Tibial artery (tissue), 4 donors: ENCODE measurements around the gene GABRG3.
"Not testable (repeated sequence)": the region's sequence is repeated elsewhere in the genome, so short reads cannot be mapped to it uniquely, and the experiment has no call there.

Experiments
- DNase-seq, 2 donors: peaks; one replicate each; pipeline ENCODE4 v3.0.0-alpha.2; 2019
- H3K27ac ChIP-seq, 2 donors: fragments of 200-600 bp; sonication (generic) in 1 of 2; 1 replicate in 1 of 2; 2 replicates in 1 of 2; pipeline ENCODE4 v1.5.1; 2018 to 2019; ENCODE audit warnings: mild to moderate bottlenecking in 1 of 2
- H3K27me3 ChIP-seq, 2 donors: fragments of 200-600 bp; sonication (generic) in 1 of 2; one replicate each; pipeline versions ENCODE4 v1.5.1 to v1.6.0; 2016 to 2019
- H3K36me3 ChIP-seq, 3 donors: fragments of 200-600 bp; sonication (generic) in 2 of 3; one replicate each; pipeline ENCODE4 v1.5.1; 2016 to 2019; ENCODE audit warnings: mild to moderate bottlenecking in 2 of 3
- H3K4me1 ChIP-seq, 4 donors: fragments of 200-600 bp; sonication (generic) in 2 of 4; 1 replicate in 3 of 4; 2 replicates in 1 of 4; pipeline ENCODE4 v1.5.1; 2016 to 2019
- H3K4me3 ChIP-seq, 2 donors: fragments of 200-600 bp; sonication (generic) in 1 of 2; 1 replicate in 1 of 2; 2 replicates in 1 of 2; pipeline ENCODE4 v1.5.1; 2018 to 2019; ENCODE audit warnings: mild to moderate bottlenecking in 2 of 2
- H3K9me3 ChIP-seq, 3 donors: fragments of 200-600 bp; sonication (generic) in 1 of 3; one replicate each; pipeline ENCODE4 v1.5.1; 2016 to 2019
- CTCF ChIP-seq, 2 experiments: fragments of 200-600 bp in 1 of 2; fragments of 450-650 bp in 1 of 2; IDR thresholded peaks; one replicate each; pipeline ENCODE4 v1.5.1; 2017 to 2019; ENCODE audit warnings: antibody characterized with exemption in 2 of 2, mild to moderate bottlenecking in 1 of 2, moderate library complexity in 1 of 2
- intact Hi-C: fragments of 100-400 bp; cut with DNase I; formaldehyde crosslinking; loops from one replicate; pipeline ENCODE4 v1.15.0; 2023; ENCODE audit warnings: low total_unique reads

GABRG3 gene

GRCh38 chr15:27360316-27360715 lies 389.3 kb downstream of the GABRG3 start:
- Histone ChIP-seq H3K4me1 (no peaks in the 10 kb centered on the region), H3K4me3 (no peak overlapping the region), H3K27ac (no peak overlapping the region), H3K27me3 (peaks cover 0 to 7% of the 10 kb centered on the region in 2 donors), H3K36me3 (no peaks in the 10 kb centered on the region), H3K9me3 (no peaks in the 10 kb centered on the region)
- DNase-seq: no peak
- intact Hi-C loops: no loop called here
- no peak for TF ChIP-seq CTCF (IDR thresholded peaks at IDR 0.05)

GRCh38 chr15:27361438-27361837 lies 390.5 kb downstream of the GABRG3 start:
- Histone ChIP-seq H3K9me3 (no peaks in the 10 kb centered on the region), H3K27me3 (peaks cover 0 to 7% of the 10 kb centered on the region in 2 donors), H3K4me3 (no peak overlapping the region), H3K27ac (no peak overlapping the region), H3K4me1 (no peaks in the 10 kb centered on the region), H3K36me3 (no peaks in the 10 kb centered on the region)
- intact Hi-C loops: no loop called here
- TF ChIP-seq CTCF (IDR thresholded peaks at IDR 0.05): no peak
- DNase-seq: no peak

GRCh38 chr15:27365456-27365855 lies 394.5 kb downstream of the GABRG3 start:
- DNase-seq: no peak
- no peaks in the 10 kb centered on the region for H3K27me3 ChIP-seq
- no peak overlapping the region for H3K27ac ChIP-seq
- no peak for TF ChIP-seq CTCF (IDR thresholded peaks at IDR 0.05)
- intact Hi-C loops: loop anchor here (5.0 kb wide), 1 partner anchor 52 kb away; no protein-coding TSS in a partner anchor
- H3K36me3 ChIP-seq: no peaks in the 10 kb centered on the region
- no peaks in the 10 kb centered on the region for H3K4me1 ChIP-seq
- H3K4me3 ChIP-seq: no peak overlapping the region
- H3K9me3 ChIP-seq: no peaks in the 10 kb centered on the region

- H3K4me3 ChIP-seq, intact Hi-C loops, H3K9me3 ChIP-seq, H3K36me3 ChIP-seq, DNase-seq, H3K27me3 ChIP-seq, H3K4me1 ChIP-seq, H3K27ac ChIP-seq: not testable (repeated sequence)
Observed at GRCh38 chr15:27377391-27377790, 406.4 kb downstream of the GABRG3 start.

DNA sequence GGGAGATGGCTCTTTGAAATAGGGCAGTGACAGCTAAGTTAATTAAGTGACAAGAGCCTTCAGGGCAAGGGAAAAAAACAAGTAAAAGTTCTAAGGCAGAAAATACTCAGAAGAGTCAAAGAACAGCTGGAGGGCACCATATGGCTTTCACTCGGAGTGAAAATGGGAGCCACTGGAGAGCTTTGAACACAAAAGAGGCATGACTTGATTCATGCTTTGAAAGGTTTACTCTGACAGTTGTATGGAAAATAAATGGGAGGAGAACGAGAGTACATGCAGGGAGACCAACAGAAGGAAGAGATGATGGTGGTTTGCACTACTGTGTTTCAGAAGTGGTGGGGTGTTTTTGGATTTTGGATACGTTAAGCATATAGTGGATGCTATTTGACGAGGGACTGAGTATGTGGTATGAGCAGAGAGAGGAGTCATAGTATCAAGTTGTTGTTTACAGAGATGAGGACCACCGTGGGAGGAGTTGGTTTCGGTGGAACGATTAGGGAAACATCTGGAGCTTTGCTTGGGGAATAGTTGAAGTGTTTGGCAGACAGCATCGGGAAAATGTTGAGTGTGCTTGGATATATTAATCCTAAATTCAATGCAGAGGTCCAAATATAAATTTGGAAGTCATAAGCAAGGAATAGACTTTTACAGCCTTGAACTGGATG lies 411.5 kb downstream of the GABRG3 start:
- TF ChIP-seq CTCF (IDR thresholded peaks at IDR 0.05): no peak
- Histone ChIP-seq H3K27me3 (no peaks in the 10 kb centered on the region), H3K4me1 (no peaks in the 10 kb centered on the region), H3K27ac (no peak overlapping the region), H3K9me3 (no peaks in the 10 kb centered on the region), H3K4me3 (no peak overlapping the region), H3K36me3 (no peaks in the 10 kb centered on the region)
- intact Hi-C loops: no loop called here
- DNase-seq: no peak

GRCh38 chr15:27383726-27384125 lies 412.7 kb downstream of the GABRG3 start:
- Histone ChIP-seq H3K4me1 (no peaks in the 10 kb centered on the region), H3K27me3 (no peaks in the 10 kb centered on the region), H3K4me3 (no peak overlapping the region), H3K9me3 (no peaks in the 10 kb centered on the region), H3K27ac (no peak overlapping the region), H3K36me3 (no peaks in the 10 kb centered on the region)
- no peak for DNase-seq
- intact Hi-C loops: no loop called here
- TF ChIP-seq CTCF (IDR thresholded peaks at IDR 0.05): no peak
